DMS79 treated with DMSO at 0.1 percent for 48 hours (cell line): ENCODE data around the gene ALOX15B.

Experiments used
- DNase-seq: peaks from one replicate; lab custom pipeline; 2025; lab: John Stamatoyannopoulos, UW

ALOX15B gene, protein sequence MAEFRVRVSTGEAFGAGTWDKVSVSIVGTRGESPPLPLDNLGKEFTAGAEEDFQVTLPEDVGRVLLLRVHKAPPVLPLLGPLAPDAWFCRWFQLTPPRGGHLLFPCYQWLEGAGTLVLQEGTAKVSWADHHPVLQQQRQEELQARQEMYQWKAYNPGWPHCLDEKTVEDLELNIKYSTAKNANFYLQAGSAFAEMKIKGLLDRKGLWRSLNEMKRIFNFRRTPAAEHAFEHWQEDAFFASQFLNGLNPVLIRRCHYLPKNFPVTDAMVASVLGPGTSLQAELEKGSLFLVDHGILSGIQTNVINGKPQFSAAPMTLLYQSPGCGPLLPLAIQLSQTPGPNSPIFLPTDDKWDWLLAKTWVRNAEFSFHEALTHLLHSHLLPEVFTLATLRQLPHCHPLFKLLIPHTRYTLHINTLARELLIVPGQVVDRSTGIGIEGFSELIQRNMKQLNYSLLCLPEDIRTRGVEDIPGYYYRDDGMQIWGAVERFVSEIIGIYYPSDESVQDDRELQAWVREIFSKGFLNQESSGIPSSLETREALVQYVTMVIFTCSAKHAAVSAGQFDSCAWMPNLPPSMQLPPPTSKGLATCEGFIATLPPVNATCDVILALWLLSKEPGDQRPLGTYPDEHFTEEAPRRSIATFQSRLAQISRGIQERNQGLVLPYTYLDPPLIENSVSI

DNA sequence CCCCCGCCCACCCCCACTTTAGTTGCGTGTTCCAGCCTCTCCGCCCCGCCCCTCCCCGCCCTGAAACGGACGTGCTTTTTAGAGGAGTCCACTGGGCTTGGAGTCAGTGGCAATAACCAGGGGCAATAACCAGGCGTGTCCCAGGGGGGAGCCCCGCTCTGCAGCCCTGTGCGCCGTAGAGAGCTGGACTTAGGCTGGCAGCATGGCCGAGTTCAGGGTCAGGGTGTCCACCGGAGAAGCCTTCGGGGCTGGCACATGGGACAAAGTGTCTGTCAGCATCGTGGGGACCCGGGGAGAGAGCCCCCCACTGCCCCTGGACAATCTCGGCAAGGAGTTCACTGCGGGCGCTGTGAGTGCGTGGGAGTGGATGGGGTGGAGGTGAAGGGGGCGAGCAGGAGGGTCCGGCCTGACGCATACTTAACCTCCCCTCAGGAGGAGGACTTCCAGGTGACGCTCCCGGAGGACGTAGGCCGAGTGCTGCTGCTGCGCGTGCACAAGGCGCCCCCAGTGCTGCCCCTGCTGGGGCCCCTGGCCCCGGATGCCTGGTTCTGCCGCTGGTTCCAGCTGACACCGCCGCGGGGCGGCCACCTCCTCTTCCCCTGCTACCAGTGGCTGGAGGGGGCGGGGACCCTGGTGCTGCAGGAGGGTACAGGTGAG, at the start of gene ALOX15B:
Gene ALOX15B, plus strand, starts transcription at position 106 of the 657 bp plus-strand sequence. Its CDS starts 97 bp downstream, at position 203.
- DNase-seq, result no peak

DNA sequence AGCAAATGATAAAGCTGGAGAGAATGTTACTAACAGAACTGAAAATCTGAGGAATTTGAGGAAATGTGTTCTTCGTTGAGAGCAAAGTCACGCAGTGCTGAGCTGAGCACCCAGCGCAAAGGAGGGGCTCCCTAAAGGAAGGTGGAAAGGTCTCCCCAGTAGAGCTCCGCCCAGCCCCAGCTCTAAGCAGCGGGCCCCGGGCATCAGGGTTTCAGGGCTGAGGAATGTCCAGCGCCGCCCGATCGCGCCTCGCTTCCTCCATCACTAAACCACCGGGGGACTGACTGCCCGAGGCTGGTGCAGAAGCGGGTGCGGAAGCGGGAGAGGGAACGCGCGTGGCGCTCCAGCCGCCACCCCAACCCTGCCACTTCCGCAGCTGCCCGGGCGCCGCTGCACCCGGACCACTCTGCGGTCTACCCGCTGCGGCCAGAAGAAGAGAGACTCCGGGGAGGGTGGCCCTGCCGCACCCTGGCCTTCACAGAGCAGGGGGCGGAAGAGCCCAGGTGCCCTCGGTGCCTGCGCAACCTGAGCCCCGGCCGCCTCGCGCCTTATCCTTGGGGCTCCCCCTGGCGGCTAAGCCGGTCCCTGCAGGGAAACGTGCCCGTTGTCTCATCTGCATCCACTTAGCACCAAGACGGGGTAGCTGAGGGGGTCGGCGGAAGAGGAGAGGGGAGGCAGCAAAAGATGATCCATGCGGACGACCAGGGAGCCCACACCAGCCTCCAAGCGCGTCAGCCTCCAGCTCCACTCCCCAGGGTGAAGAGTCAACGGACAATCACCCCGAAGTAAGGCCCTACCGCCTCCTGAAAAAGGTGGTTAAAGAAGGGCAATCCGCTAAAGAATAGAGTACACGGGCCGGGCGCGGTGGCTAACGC, 48.8 kb upstream of the ALOX15B start:
- peak; percentile 72 for DNase-seq

DNA sequence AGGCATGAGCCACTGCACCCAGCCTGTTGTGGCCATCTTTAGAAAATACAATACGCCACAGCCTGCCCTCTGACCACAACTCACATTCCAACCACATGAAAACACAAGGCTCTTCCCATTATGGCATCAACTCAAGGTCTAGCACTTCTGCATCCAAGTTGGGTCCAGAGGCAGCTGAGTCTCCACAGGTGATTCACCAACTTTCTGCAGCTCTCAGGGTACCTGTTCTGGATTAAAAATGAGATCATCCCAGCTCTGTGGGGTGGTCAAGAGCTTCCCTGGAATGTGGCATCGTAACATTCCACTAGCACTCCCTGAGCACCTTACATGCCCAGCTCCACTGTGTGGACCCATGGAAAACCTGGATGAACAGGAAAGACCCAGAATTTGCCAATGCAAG, 46.3 kb upstream of the ALOX15B start:
- DNase-seq, result no peak

DNA sequence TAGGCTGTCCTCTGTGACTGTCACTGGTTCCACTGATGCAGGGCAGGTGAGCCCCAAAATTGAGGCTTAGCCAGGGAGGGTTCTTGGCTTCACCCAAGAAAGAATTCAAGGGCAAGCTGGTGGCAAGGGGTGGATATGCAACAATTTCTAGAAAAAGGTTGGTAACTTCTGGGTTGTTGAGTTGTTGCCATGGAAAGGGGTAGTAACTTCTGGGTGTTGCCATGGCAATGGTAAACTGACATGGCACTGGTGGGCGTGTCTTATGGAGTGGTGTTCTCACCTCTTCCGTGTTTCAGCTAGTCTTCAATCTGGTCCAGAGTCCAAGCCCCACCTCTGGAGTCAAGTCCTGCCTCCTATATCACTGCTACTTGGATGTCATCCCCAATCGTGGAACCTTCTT, 45.9 kb upstream of the ALOX15B start:
- DNase-seq, result no peak

DNA sequence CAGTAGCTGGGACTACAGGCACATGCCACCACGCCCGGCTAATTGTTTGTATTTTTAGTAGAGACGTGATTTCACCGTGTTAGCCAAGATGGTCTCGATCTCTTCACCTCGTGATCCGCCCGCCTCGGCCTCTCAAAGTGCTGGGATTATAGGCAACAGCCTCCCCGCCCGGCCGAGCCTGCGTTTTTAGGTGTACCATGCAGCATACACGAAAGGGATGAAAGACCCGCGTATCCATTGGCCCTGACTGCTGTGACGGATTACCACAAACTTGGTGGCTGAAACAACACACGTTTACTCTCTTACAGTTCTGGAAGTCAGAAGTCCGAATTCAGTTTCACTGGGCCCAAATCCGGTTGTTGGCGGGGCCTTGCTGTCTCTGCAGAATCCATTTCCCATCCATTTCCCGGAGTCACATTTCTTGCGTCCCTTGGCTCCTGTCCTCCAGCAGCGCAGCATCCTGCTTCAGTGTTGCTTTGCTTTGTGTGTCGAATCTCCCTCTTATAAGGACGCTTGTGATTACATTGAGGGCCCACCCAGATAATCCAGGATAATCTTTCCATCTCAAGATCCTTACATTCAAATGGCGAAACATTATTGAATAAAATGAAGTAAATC, 44.8 kb upstream of the ALOX15B start:
- no peak for DNase-seq

DNA sequence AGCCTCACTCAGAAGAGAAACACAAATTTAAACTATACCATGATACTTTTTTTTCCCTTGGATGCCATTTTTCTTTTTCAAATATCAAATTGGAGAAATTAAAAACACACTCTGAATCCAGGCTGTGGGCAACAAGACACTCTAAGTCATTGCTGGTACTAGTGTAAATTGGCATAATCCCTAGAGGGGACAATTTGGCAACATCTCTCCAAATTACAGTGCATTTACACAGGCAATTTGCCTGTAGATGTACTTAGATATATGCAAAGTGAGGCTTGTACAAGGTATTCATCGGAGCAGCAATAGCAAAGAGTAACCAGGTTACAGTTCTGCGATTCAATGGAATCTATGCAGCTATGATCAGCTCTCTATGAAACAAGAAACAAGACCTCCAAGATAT, 43.1 kb upstream of the ALOX15B start:
- DNase-seq, result no peak

DNA sequence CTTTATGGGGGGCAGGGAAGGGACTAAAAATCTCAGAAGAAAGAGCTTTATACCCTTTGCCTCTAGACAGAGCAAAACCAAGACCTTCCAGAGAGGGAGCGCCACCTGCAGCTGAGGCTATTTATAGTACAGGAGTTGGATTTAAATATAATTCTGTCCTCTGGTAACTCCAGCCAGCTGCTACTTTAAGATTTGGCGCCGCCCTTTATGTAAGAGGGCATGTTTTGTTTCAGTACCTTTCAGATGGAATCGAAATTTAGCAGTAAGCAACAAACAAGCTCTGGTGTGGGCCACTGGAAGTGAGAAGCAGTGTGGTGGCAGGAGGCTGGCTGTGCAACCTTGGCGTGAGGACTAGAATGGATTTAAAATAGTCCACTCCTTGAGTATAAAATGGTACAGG, 41.7 kb upstream of the ALOX15B start:
- no peak for DNase-seq

DNA sequence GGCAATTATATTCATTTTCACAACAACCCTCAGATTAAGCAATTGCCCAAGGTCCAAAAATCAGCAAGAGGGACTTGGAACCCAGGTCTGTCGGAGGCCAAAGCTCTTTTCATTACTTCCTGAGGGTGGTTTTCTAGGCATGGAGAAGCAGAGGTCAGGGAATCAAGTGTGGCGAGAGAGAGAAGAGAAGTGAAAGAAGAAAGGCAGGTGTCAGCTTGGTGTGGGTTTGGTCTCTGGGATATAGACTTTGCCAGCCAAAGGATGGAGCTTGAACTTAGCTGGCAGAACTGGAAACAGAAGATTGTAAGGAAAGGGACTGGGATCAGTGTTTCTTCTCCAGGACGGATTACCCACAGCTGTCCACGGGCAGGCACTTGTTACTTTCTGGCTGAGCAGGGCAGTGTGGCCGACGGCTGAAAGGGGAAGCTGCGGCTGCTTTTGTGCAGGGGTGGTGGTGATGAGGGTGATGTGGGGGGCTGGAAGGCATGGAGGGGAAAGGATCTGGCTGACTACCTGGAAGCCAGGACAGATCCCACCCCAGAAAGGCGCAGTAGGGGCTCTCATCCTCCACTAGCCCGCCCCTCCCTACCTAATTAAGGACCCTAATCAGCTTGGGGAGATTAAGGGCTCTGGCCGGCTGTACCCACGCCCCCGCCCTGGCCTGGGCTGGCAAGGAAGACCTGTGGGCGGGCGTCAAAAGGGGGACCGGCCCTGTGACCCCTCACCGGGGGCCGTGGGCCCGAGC, 36.7 kb upstream of the ALOX15B start, which contains the start of gene GUCY2D:
Gene GUCY2D, plus strand, starts transcription at position 640 of the 745 bp plus-strand sequence. CDS start 433 bp downstream, outside the sequence.
- DNase-seq, result no peak

DNA sequence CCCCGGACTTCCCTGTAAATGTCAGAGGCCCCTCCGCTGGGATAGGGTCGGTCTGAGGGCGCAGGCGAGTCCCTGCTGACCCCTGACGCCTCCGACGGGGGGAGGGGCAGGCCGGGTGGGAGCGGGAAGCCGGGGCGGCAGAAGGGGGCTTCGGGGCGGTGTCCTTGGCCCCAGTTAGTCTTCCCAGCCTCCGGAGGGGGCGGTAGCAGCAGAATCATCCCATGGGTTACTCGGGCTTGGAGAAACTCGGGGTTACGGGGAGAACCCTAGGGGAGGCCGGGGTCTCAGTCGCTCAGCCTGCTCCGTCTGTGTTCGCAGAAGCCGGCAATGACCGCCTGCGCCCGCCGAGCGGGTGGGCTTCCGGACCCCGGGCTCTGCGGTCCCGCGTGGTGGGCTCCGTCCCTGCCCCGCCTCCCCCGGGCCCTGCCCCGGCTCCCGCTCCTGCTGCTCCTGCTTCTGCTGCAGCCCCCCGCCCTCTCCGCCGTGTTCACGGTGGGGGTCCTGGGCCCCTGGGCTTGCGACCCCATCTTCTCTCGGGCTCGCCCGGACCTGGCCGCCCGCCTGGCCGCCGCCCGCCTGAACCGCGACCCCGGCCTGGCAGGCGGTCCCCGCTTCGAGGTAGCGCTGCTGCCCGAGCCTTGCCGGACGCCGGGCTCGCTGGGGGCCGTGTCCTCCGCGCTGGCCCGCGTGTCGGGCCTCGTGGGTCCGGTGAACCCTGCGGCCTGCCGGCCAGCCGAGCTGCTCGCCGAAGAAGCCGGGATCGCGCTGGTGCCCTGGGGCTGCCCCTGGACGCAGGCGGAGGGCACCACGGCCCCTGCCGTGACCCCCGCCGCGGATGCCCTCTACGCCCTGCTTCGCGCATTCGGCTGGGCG, 35.9 kb upstream of the ALOX15B start:
- no peak for DNase-seq

DNA sequence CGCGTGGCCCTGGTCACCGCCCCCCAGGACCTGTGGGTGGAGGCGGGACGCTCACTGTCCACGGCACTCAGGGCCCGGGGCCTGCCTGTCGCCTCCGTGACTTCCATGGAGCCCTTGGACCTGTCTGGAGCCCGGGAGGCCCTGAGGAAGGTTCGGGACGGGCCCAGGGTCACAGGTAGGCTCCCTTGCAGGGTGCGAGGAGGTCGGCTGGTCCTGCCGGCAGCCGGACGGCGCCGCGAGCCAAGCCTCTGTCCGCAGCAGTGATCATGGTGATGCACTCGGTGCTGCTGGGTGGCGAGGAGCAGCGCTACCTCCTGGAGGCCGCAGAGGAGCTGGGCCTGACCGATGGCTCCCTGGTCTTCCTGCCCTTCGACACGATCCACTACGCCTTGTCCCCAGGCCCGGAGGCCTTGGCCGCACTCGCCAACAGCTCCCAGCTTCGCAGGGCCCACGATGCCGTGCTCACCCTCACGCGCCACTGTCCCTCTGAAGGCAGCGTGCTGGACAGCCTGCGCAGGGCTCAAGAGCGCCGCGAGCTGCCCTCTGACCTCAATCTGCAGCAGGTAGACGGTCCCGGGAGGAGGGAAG, 35.2 kb upstream of the ALOX15B start:
- no peak for DNase-seq

DNA sequence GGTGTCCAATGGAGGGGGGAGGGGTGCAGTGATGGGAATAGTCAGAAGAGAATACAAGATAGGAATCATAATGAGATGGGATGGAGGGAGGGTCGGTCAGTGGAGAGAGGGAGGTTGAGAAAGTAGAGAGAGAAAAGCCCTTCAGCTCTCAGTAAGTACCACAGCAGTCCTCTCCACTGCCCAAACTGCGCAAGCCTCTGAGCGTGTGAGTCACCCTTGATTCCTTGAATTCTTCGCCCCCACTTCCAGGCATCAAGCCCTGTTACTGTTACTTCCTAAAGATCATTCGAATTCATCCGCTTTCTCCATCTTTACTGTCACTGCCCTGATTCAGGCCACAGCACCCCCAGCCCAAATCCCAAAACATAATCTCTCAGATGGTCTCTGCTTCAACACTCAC, 34.0 kb upstream of the ALOX15B start:
- no peak for DNase-seq

DNA sequence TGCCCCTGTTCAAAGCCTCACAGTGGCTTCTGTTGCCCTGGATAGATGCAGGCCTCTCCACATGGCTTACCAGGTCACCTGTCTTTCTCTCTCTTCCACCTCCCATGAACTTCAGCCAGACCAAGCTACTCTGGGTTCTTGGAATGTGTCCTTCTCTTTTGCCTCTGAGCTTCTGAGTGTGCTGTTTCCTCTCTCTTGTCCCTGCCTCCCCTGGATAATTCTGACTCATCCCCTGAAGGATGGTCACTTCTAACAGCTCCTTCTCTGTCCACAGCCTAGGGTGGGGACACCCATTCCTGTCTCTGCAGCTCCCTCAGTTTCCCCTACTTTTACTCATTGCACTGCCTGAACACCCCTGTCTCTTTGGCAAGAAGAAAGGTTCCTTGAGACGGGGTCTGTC, 33.5 kb upstream of the ALOX15B start:
- DNase-seq, result no peak

DNA sequence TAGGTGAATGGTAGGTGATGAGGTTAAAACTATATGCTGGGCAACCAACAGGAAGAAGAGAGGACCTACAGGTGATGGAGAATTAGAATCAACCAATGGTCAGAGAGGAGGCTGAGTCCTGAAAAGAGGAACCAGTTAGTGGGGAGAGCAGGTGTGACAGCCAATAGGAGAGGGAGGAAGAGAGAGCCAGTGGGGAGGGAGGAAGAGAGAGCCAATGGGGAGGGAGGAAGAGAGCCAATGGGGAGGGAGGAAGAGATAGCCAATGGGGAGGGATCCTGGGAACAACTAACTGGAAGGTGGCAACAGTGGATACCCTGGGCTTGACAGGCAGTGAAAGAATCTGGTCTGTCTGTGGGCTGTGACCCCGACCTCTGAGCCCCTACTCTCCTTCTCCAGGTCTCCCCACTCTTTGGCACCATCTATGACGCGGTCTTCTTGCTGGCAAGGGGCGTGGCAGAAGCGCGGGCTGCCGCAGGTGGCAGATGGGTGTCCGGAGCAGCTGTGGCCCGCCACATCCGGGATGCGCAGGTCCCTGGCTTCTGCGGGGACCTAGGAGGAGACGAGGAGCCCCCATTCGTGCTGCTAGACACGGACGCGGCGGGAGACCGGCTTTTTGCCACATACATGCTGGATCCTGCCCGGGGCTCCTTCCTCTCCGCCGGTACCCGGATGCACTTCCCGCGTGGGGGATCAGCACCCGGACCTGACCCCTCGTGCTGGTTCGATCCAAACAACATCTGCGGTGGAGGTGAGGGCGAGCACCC, 32.7 kb upstream of the ALOX15B start:
- DNase-seq, result no peak

DNA sequence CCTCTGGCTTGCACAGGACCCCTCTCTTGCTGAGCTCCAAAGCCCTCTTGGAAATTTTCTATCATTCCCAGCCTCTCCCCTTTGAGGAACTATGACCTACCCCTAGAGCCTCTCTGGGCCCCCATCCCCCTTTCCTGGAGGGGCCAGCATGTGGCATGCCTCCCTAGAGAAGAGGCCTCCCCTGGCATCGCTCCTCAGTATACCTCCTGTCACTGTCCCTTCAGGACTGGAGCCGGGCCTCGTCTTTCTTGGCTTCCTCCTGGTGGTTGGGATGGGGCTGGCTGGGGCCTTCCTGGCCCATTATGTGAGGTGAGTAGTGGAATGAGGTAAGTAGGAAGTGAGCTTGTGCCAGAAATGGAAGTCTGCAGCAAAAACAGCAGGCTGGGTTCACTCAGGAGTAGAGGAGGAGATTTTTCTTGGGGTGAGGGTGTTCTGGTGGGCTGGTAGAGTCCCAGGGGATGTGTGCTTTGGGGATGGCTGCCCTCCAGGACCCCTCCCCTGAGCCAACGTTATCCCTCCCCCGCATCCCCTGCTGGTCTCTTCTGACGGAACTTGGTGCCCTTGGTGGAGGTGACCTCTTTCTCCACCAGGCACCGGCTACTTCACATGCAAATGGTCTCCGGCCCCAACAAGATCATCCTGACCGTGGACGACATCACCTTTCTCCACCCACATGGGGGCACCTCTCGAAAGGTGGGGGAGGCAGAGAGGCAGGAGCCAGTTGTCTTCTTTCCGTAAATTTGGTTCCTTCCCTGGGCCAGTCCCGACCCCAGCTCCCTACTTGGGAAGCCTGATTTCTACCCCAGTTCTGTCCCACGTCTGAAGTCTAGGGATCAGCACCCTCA, 31.8 kb upstream of the ALOX15B start:
- no peak for DNase-seq

DNA sequence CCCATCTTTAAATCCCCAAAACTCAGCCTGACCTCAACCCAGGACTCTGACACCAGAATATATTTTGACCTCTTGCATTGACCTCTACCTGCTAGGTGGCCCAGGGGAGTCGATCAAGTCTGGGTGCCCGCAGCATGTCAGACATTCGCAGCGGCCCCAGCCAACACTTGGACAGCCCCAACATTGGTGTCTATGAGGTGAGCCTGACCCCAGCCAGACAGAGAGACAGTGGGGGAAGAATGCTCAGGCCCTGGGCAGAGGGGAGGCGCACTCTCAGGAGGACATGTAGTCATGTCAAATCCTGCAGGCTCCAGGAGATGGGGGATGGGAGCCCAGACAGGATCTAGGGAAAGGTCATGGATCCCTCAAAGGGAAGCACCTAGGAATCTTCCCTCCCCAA, 31.0 kb upstream of the ALOX15B start:
- DNase-seq, result no peak

DNA sequence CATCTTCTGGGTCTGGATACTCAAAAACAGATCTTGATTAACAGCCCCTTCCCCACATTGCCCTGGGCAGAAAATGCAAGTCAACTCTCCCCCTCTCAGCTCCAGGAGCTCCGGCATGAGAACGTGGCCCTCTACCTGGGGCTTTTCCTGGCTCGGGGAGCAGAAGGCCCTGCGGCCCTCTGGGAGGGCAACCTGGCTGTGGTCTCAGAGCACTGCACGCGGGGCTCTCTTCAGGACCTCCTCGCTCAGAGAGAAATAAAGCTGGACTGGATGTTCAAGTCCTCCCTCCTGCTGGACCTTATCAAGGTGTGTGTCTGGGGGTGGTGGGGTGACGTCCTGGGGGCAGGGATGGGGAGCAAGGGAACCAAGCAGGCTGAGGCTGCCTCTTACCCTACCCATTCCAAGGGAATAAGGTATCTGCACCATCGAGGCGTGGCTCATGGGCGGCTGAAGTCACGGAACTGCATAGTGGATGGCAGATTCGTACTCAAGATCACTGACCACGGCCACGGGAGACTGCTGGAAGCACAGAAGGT, 26.7 kb upstream of the ALOX15B start:
- DNase-seq, result no peak

DNA sequence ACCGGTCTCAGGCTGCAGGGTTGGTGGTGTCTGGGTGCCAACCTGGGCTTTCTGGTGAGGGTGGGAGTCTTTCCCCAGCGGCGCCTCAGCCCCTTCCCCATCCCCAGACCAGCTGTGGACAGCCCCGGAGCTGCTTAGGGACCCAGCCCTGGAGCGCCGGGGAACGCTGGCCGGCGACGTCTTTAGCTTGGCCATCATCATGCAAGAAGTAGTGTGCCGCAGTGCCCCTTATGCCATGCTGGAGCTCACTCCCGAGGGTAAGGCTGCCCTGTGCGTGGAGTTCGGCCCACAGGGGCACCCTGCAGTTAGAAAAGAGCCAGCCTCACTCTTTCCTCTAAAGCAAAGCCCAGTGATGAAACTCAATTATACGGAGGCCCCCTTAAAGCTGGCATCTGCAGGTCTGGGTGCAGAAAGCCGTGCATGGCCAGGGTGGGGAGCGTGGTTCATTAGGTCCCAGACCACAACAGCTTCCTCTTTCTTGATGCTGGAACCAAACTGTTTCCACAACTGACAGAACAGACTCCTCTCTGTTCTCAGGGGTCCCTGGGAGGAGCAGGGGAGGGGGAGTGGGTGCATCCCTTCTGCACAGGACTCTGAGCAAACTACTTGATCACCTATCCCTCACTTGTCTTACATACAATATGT, 25.7 kb upstream of the ALOX15B start:
- DNase-seq, result no peak
